ACHN (cell line): ENCODE data around the gene TMEM273.

ENCODE experiments used
- DNase-seq: peaks from one replicate; pipeline ENCODE4 v3.0.0-alpha.2; 2015
- in situ Hi-C: cut with HindIII; loops from 2 replicates; pipeline ENCODE4 v1.10.0; 2017; ENCODE audit warnings: low sequenced_read_pairs, low pct_ligation_motif_present, low pct_unique_long_range_greater_than_20kb

Gene TMEM273

DNA sequence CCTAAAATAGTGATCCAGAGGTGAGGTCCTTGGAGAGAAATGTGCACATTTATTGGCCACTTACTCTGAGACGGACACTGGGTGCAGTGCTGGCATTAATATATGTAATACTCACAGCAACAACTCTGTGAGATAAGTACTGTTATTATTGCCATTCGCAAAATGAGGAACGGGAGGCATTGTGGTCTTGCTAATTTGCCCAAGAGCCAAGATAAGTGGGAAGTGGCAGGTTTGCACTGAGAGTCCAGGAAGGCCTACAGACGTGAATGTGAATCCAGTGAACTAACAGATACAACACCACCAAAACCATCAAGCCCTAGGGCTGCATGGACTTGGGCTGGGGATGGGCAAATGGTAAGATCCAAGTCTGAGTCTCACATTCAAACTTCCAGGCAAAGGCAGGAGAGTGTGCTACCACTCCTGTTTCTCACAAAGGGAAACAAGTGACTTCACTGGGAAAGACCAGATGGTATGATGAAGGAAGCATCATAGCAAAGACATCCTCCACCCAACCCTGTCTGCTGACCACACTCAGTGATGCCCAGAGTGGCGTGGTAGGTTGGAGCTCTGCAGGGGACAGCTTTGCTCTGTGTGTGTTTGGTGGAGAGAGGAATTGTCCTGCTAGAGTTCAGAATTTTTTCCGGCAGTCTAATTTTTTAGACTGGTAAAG is 19.2 kb downstream of the TMEM273 start:
- in situ Hi-C loops: no loop called here
- no peak for DNase-seq

DNA sequence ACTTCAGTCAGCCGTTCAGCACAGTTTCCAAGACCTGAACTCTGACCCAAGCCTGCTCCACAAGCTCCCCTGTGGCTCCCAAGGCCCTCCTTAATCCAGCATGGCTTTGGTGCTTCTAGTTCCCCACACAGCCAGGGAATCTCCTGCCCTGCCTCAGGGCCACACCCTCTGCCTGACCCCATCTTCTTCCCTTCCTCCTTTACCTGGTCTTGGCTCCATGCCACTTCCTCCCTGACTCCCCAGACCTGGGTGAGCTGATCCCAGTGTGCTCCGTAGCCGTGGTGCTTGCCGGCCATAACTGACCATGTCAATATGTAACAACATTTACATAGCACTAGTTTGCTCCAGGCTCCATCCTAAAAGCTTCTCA is 20.0 kb downstream of the TMEM273 start:
- no peak for DNase-seq
- in situ Hi-C loops: no loop called here

DNA sequence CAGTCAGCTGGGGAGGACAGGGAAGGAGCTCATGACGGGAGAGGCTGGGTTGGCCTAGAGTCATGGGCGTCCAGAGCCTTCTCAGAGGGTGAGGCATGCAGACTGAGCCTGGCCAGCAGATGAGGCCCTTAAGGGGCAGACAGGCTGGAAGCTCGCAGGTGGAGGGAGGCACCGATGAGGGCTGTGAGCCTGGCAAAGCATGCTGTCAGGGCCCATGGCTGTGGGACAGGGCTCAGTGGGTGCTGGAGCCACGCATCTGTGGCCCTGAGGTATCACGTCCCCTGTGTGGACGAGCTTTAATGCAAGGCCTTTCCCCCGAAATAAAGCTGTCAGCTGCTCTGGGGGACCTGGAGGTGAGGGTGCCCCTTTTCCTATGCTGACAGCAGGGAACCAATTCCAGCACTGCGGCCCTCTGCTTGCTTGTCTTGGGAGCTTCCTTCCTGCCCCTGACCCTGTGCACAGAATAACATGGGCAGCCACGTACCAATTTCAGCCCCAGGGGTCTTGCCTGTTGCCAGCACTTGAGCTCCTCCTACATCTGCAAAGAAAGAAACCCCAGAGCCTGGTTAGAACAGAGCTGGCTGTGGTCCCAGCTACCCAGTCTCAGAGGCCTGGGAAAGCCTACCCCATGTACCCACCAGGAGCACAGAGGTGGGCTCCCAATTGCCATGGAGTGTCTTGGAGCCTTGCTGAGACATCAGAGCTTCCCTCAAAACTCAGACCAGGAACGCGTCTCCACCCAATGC is 20.6 kb downstream of the TMEM273 start:
- DNase-seq: no peak
- in situ Hi-C loops: no loop called here

DNA sequence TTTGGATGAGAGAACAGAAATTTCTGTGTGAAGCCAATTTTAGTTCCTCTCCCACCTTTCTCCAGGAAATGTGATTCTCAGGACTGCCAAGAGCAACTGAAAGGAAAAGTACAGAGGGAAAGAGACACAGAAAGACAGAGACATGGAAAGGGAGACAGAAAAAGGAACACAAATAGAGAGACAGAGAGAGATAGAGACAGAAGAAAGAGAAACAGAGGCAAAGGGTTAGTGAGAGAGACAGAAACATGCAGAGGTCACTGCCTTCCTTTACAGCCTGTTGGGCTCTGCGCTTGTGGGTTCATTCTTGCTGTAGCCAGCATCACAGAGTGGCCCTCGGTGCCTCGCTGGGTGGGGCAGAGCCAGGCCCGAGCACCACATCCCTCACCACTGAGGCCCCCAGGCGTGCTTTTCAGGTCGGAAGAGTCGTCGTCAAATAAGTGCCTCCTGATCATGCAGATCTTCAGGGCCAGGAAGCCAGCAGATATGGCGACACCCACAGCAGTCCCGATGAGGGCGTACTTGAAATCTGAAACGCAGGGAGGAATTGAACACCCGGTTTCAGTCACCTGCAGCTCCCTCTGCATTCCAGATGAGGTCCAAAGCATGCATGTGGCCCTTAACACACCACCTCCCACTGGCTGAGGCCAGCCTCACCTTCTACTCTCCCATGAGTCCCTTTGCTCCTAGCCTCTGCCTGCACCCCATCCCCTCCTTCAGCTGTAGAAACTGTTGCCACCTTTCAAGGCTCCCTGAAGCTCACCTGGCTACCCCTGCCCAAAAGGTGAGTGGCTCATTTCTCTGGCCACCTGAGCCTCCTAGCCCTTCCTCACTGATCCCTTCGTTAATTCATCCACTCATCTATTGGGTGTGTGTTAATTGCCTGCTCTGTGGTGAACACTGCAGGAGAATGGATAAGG is 21.4 kb downstream of the TMEM273 start:
- in situ Hi-C loops: no loop called here

DNA sequence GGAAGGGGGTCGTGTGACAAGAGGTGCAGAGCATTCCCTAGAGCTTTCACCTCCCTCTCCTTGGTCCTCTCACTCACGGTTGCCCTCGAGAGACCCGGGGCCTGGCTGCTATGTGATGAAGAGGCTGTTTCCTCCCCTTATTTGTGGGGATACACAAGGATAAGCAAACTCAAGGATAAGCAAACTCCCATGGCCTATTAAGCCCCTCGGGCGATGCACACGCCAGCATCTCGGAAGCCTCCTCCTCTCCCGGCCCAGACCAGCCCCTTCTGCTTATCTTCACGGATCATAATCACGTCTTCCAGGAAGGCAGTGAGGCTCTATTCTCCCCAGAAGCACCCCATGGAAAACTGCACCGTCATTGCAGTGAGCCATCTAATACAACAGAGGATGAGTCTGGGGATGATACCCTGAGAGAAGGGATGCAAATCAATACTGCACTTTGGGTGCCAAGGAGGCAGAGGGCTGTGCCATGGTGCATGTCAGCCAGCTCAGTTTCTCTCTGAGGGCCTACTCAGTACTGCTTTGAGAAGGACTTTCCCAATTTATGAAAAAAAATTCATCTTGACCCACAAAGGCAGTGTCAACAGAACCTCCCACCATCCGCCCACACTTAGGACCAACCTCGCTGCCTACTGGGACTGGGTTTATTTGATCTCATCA is 22.2 kb downstream of the TMEM273 start:
- in situ Hi-C loops: no loop called here
- DNase-seq: no peak

More for the DNA sequence above, 21.4 kb downstream of the TMEM273 start:
- no peak for DNase-seq

DNA sequence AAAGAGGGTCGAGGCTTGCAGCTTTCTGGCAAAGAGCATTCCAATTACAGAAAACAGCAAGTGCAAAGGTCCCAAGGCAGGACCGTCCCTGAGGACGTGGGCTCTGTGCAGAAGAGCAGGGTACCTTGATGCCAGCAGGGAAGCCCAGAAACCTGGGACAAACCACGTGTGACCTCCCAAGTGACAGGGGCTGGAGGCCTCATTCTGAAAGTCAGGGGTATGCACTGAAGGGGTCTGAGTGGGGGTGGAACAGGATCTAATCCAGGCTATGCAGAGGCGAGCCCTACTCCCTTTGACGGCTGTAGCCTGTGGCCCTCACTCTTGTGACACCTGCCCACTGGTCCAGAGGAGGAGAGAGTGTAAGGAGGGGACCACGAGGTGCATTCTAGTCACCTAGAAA is 22.9 kb downstream of the TMEM273 start:
- in situ Hi-C loops: no loop called here
- no peak for DNase-seq

DNA sequence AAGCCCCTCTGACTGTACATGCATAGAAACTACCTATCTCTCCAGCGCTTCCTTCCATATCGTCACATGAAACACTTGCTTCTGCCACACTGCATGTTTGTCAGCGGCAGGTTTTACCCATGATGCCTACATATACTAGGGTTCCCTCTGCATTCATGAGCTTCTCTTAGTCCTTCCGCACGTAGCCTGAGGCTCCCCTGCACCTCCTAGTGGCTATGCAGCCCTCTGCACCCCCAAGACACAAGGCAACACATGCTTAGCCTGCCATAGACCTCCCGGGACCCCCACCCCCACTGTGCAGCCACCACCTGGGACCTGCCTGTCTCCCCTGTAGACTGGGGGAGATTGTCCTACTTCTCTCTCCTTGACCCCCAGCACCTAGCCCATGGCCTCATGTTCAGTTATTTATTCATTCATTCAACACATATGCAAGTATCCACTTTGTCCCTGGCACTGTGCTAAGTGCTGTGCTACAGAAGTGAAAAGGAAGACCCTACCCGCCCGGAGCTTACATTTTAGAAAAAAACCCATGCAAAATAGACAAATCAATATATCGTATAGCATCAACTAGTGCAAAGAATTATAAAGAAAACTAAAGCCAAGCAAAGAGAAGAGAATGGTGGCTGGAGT is 23.5 kb downstream of the TMEM273 start:
- in situ Hi-C loops: no loop called here
- DNase-seq: peak; percentile 59

DNA sequence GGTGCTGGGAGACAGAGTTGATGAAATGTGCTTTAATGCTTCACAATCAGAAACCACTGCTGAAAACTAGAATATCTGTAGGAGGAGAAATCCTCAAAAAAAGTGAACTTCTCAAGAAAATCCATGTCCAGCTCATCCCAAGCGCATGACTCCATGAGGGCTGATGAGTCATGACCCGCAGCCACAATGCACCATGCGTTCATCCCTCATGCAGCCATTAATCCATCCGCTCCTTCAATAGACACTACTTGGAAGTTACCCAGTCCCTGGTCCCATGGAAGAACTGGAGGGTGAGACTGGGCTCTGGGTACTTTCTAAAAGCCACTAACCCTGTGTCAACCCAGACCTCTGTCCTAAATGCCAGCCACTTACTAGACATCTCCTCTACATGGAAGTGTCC is 24.4 kb downstream of the TMEM273 start:
- DNase-seq: no peak
- in situ Hi-C loops: no loop called here

DNA sequence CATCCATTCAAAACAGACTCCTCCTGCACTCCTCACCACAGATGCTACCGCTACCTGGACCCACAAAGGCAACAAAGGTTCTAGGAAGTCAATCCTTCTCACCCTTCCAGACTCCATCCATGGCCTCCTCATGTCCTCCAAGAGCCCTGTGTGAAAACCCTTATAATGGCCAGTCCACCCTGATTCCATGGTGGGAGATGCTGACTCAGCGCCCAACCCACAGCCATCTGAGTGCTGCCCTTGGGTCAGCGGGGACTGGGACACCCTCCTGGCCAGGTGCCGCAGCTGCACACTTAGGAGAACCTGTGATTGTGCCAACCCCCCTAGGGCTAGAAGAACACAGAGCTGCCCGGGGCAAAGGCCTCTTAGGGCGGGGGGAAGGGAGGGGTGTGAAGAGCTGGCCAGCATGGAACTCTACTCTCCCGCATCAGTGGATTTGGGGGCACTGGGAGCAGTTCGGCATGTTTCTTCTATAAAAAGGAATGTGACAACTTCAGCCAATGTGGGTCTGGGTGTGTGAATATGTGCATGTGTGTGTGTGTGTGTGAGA is 25.4 kb downstream of the TMEM273 start:
- no peak for DNase-seq
- in situ Hi-C loops: no loop called here

DNA sequence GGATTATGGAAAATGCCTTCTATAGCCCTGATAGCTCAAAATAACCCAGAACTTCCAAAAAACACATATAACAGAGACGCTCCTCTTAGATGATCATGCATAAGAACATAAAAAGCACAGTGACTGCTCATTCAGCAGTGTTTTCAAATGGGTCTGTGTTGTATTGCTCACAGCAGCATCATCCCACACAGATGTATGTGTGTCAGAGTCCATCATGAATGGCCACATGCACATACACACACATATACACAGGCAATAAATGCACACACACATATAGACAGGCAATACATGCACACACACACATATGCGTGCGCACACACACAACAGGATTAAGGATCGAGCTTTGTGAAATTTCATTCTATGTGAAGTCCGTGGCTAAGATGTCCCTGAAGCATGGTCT is 26.1 kb downstream of the TMEM273 start:
- in situ Hi-C loops: no loop called here
- no peak for DNase-seq

DNA sequence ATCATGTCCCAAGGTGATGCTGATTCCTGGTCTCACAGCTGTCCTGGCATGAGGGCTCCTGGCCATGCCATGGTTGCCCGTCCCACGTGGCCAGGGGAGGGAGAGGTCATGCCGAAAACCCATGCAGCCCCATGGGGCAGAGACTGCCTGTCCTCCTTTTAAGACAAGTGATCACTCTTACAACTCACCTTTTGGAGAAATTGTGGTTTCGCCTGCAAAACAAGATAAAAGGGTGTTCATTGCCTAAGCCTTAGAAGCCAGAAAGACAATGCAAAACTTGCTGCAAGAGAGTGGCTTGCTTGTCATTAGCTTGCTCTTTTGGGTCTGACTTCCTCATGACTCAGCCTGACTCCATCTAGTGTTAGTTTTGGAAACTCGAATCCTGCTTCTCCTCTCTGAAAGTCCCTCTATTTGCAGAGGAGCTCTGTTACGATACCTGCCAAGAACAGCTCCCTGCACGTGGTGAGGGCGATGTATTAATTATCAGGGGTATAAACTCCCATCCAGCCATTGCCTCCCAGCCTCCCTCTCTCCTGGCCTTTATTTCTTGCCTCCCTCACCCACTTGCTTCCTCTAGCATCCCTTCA is 26.7 kb downstream of the TMEM273 start:
- DNase-seq: peak; percentile 19
- in situ Hi-C loops: no loop called here

DNA sequence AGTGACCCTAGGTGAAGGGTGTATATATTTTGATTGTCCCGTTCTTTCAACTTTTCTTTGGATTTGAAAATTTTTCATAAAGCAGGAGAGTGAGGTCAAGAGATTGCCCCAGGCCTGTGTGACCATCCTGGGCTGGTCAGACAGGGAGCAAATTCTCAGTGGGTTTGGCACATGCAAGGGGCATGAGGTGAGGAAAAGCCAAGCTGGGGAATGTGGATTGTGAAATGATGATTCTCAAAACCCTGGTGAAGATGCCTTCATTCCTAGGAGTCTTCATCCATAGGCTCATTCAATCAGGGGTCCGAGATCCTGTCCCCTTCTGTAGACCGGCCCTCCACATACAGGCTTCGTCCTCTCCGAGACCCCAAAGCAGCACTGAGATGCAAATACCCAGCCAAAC is 27.4 kb downstream of the TMEM273 start:
- no peak for DNase-seq
- in situ Hi-C loops: no loop called here

DNA sequence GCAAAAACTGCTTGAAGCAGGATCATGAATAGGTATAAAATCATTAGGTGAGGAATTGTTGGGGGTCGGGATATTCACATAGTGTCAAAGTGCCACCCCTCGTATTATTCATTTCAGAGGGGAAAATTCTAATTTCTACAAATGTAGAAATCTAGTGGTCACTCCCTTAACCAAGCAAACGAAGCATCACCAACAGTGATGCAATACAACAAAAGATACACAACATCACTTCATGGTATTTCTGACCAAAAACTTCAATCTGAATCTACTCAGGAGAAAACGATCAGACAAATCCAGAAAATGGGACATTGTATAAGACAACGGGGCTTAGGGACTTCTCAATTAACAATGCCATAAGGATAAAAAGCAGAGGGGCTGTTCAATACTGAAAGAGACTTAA is 28.1 kb downstream of the TMEM273 start:
- in situ Hi-C loops: no loop called here
- DNase-seq: no peak

DNA sequence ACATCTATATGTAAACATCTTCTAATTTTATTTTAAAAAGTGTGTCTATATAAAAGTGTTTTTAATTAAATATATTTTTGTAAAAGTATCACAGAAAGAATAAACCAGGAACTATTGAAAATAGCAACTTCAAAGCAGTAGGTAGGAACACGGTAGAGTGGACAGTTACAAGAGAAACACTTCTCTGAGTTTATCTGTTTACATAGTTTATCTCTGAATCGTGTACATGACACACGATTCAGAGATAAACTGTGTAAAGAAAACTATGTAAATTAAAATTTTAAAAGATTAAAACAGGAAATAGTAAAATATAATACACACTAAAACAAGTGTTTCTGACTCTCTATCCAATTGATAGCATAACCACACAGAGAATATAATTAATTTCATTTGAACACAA is 29.3 kb downstream of the TMEM273 start:
- no peak for DNase-seq
- in situ Hi-C loops: no loop called here

DNA sequence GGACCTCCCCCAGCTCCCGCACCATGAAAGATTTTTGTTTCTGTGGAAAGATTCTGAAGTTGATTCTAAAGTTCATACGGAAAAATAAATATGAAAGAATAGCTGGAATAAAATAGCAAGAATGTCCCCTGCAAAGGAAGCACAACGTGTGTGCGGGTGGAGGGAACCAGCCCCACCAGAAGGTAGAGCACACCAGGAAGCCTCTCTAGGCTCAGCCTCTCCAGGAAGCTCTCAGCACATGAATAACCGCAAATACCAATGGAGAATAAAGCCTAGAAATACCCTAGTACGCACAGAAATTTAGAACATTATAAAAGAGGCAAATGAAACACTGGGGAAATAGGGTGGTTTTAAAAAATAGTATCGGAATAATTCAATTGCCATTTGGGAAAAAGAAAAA is 29.8 kb downstream of the TMEM273 start:
- DNase-seq: no peak
- in situ Hi-C loops: no loop called here

DNA sequence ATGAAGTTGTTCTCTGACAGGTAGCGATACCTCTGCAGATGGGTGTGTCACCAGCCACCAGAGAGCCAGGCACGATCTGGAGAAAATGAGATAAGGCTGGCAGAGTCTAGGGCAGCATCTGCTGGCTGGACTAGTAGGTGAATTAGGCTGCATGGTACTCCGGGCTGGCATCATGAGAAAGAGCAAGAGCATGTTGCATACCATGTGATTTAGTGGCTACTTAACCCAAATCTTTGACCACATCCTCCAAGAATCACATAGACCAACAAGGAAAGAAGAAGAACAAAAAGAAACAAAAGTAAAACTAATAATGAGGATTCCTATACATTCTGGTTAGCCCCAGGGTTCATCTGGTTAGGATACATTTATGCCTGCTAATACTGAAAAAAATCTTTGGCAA is 31.0 kb downstream of the TMEM273 start:
- no peak for DNase-seq
- in situ Hi-C loops: no loop called here

DNA sequence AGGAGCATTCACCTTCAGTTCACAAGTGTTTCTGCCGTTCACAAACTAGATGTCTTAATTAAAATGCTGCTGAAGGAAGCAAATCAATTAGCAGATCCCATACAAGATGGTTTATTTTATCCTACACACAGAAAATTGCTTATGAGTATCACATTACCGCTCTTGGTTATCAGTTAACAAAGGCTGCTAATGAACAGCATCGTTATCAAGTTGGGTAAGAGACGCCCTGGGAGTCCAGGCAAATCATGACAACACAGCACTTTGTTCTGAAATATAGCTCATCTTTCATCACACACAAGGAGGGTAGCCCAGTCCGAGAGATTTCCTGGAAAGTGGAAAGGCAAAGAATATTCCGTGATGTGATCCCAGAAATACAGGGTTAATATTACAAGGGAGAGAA is 33.5 kb downstream of the TMEM273 start:
- in situ Hi-C loops: no loop called here
- no peak for DNase-seq

DNA sequence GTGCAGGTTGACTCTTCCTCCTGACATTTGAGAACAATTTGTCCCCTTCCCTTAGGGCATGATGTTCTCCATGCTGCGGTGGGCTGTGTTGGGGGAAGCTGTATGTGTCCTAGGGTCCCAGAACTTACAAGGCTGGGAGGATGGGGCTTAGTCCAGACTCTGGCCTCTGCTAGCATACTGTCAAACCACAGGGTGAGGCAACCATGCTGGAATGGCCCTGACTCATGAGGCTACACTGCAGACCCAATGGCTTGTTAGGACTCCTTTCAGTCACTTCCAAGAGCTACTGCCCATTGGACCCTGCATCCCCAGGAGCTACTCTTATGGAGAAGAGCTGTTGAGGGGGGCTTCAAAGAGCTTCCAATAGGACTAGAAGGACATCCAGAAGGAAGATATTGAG is 34.2 kb downstream of the TMEM273 start:
- no peak for DNase-seq
- in situ Hi-C loops: no loop called here
